Breast epithelium (tissue), 4 donors: Measurements from ENCODE around the gene GNG7. TPM values are rescaled to one million over a fixed set of nuclear protein-coding genes. Genes with fewer than 3 reads are reported as not detected.

ENCODE experiments used
- DNase-seq, 2 donors: peaks; one replicate each; pipeline ENCODE4 v3.0.0-alpha.2; 2019; ENCODE audit warnings: low spot score in 2 of 2
- H3K27ac ChIP-seq, 2 donors: fragments of 200-600 bp; sonication (generic) in 1 of 2; one replicate each; pipeline ENCODE4 v1.5.1; 2016 to 2019; ENCODE audit warnings: mild to moderate bottlenecking in 1 of 2
- H3K27me3 ChIP-seq, 2 donors: fragments of 200-600 bp; sonication (generic) in 1 of 2; one replicate each; pipeline versions ENCODE4 v1.5.1 to v1.6.0; 2017 to 2019; ENCODE audit warnings: control low read depth in 1 of 2, mild to moderate bottlenecking in 1 of 2
- H3K36me3 ChIP-seq: fragments of 200-600 bp; one replicate; pipeline ENCODE4 v1.5.1; 2019
- H3K4me1 ChIP-seq, 2 donors: fragments of 200-600 bp; sonication (generic); one replicate each; pipeline ENCODE4 v1.5.1; 2016 to 2019; ENCODE audit warnings: control low read depth in 1 of 2
- H3K4me3 ChIP-seq, 3 donors: fragments of 200-600 bp; sonication (generic); 1 replicate in 2 of 3; 2 replicates in 1 of 3; pipeline ENCODE4 v1.5.1; 2016 to 2019; ENCODE audit warnings: mild to moderate bottlenecking in 3 of 3, moderate library complexity in 2 of 3
- H3K9me3 ChIP-seq, 2 donors: fragments of 200-600 bp; sonication (generic) in 1 of 2; one replicate each; pipeline ENCODE4 v1.5.1; 2016 to 2019; ENCODE audit warnings: control low read depth in 1 of 2
- CTCF ChIP-seq, 3 donors: fragments of 450-650 bp; IDR thresholded peaks; one replicate each; pipeline ENCODE4 v1.5.1; 2016 to 2017; ENCODE audit warnings: antibody characterized with exemption in 3 of 3, mild to moderate bottlenecking in 3 of 3, moderate library complexity in 3 of 3
- POLR2A ChIP-seq: fragments of 450-650 bp; IDR thresholded peaks from one replicate; pipeline ENCODE4 v1.6.1; 2016; ENCODE audit warnings: antibody characterized with exemption, mild to moderate bottlenecking, moderate library complexity
- POLR2AphosphoS5 ChIP-seq, 3 donors: sonication (generic); formaldehyde crosslinking; IDR thresholded peaks; one replicate each; pipeline ENCODE4 v1.6.1; 2017; ENCODE audit warnings: antibody characterized with exemption in 3 of 3
- intact Hi-C: fragments of 100-400 bp; cut with DNase I; formaldehyde crosslinking; loops from one replicate; pipeline ENCODE4 v1.15.1; 2023; ENCODE audit warnings: low total_unique reads
- total RNA-seq, 3 donors: library from RNA; depleted of rRNA; stranded (reverse); fragments of >200 nt; gene quantifications; one replicate each; pipeline ENCODE4 v1.1.0, GENCODE V29; 2016

GNG7 gene
- total RNA-seq, 3 donors from 2014 or later = 1.6 to 7.8 (median 4.3) TPM

DNA sequence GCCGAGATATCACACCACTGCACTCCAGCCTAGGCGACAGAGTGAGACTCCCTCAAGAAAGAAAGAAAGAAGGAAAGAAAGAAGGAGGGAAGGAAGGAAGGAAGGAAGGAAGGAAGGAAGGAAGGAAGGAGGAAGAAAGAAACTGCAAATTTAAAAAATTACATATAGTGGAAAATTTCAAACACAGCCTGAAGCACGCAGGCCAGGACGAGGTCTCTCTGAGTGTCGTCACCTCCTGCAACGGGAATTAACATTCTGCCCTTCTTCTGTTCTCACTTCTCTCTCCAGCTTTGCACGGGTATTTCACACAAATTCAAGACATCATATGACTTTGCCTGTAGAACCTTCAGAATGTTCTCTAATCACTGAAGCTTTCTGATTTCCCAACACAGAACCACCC lies 108.2 kb downstream of the GNG7 start:
- Histone ChIP-seq H3K4me3 (no peak overlapping the region), H3K27ac (no peak overlapping the region), H3K9me3 (no peaks in the 10 kb centered on the region), H3K4me1 (no peaks in the 10 kb centered on the region), H3K36me3 (no peaks in the 10 kb centered on the region), H3K27me3 (no peaks in the 10 kb centered on the region)
- no peak for DNase-seq
- TF ChIP-seq POLR2AphosphoS5 (IDR thresholded peaks at IDR 0.05) (no peak), CTCF (IDR thresholded peaks at IDR 0.05) (no peak), POLR2A (no peak)
- intact Hi-C loops = no loop called here

- H3K9me3 ChIP-seq = no peaks in the 10 kb centered on the region
- no peak for TF ChIP-seq CTCF (IDR thresholded peaks at IDR 0.05)
- TF ChIP-seq POLR2A = no peak
- no peak for TF ChIP-seq POLR2AphosphoS5 (IDR thresholded peaks at IDR 0.05)
- H3K27ac ChIP-seq = no peak overlapping the region
- H3K4me1 ChIP-seq = no peaks in the 10 kb centered on the region
- H3K27me3 ChIP-seq = no peaks in the 10 kb centered on the region
- H3K36me3 ChIP-seq = no peaks in the 10 kb centered on the region
- no peak overlapping the region for H3K4me3 ChIP-seq
- DNase-seq = no peak
- intact Hi-C loops = no loop called here
Observed at GRCh38 chr19:2592824-2593223, 109.7 kb downstream of the GNG7 start.

- H3K27me3 ChIP-seq = no peaks in the 10 kb centered on the region
- DNase-seq = no peak
- H3K36me3 ChIP-seq = no peaks in the 10 kb centered on the region
- no peak for TF ChIP-seq POLR2A
- no peak for TF ChIP-seq POLR2AphosphoS5 (IDR thresholded peaks at IDR 0.05)
- no peak for TF ChIP-seq CTCF (IDR thresholded peaks at IDR 0.05)
- no peak overlapping the region for H3K27ac ChIP-seq
- intact Hi-C loops = no loop called here
- H3K4me1 ChIP-seq = no peaks in the 10 kb centered on the region
- H3K4me3 ChIP-seq = no peak overlapping the region
- H3K9me3 ChIP-seq = no peaks in the 10 kb centered on the region
Observed at GRCh38 chr19:2591537-2592291, 110.8 kb downstream of the GNG7 start.

- H3K27ac ChIP-seq = no peak overlapping the region
- peak in 1 of 2 donors; percentile 35 for DNase-seq
- no peak overlapping the region for H3K4me3 ChIP-seq
- TF ChIP-seq CTCF (IDR thresholded peaks at IDR 0.05) (no peak), POLR2A (no peak), POLR2AphosphoS5 (IDR thresholded peaks at IDR 0.05) (no peak)
- intact Hi-C loops = no loop called here
- no peaks in the 10 kb centered on the region for H3K36me3 ChIP-seq
- no peaks in the 10 kb centered on the region for H3K4me1 ChIP-seq
- no peaks in the 10 kb centered on the region for H3K27me3 ChIP-seq
- H3K9me3 ChIP-seq = no peaks in the 10 kb centered on the region
Observed at GRCh38 chr19:2590630-2591399, 111.7 kb downstream of the GNG7 start.

GRCh38 chr19:2589441-2589840 lies 113.1 kb downstream of the GNG7 start:
- Histone ChIP-seq H3K27me3 (no peaks in the 10 kb centered on the region), H3K4me3 (no peak overlapping the region), H3K27ac (no peak overlapping the region), H3K9me3 (no peaks in the 10 kb centered on the region), H3K36me3 (no peaks in the 10 kb centered on the region), H3K4me1 (no peaks in the 10 kb centered on the region)
- intact Hi-C loops = no loop called here
- DNase-seq = peak in 1 of 2 donors; percentile 15
- TF ChIP-seq POLR2AphosphoS5 (IDR thresholded peaks at IDR 0.05) (no peak), CTCF (IDR thresholded peaks at IDR 0.05) (no peak), POLR2A (no peak)
